Stomach smooth muscle (tissue), 2 donors: ENCODE results near the gene ZNF384.

Experiments
- H3K27ac ChIP-seq: one replicate; pipeline ENCODE4 v1.7.0; 2013; ENCODE audit warnings: mild to moderate bottlenecking, low read length, inconsistent platforms
- H3K27me3 ChIP-seq, 2 donors: one replicate each; pipeline ENCODE4 v1.7.0; 2013; ENCODE audit warnings: low read length in 2 of 2; ENCODE audit not compliant: insufficient read depth in 2 of 2, control insufficient read depth in 1 of 2
- H3K36me3 ChIP-seq, 2 donors: one replicate each; pipeline ENCODE4 v1.7.0; 2013; ENCODE audit warnings: low read length in 2 of 2; ENCODE audit not compliant: control insufficient read depth in 2 of 2, insufficient read depth in 2 of 2
- H3K4me1 ChIP-seq: one replicate; pipeline ENCODE4 v1.7.0; 2013; ENCODE audit warnings: low read length; ENCODE audit not compliant: control insufficient read depth, insufficient read depth
- H3K4me3 ChIP-seq, 2 donors: one replicate each; pipeline ENCODE4 v1.7.0; 2013; ENCODE audit warnings: low read length in 2 of 2
- H3K9ac ChIP-seq, 2 donors: one replicate each; pipeline ENCODE4 v1.7.0; 2013; ENCODE audit warnings: low read length in 2 of 2, mild to moderate bottlenecking in 1 of 2
- H3K9me3 ChIP-seq, 2 donors: one replicate each; pipeline ENCODE4 v1.7.0; 2013; ENCODE audit warnings: low read length in 2 of 2; ENCODE audit not compliant: control insufficient read depth in 2 of 2
- donor health status: healthy.
- donor health status: Pancreatic carcinoma.

Gene ZNF384

DNA sequence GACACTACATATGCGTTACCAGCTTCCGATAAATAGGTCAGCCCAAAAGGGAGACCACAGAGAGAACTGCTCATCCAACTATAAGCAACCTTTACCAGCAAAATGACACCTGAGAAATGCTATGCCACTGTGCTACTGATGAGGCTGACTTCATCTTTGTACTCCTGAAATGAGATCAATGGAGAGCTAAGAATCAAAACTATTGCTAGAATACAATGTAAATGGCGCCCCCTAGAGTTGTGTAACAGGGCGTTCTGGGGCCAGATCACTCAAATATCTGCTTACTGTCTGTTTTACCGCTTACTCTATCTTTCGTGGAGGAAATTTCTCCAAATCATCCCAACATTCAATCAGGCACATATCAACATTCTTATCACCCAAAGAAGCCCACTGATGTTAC, 4.6 kb downstream of the ZNF384 start:
- Histone ChIP-seq H3K27ac (no peak overlapping the region), H3K4me1 (peaks cover 21% of the 10 kb centered on the region), H3K4me3 (no peak overlapping the region), H3K9me3 (no peaks in the 10 kb centered on the region), H3K9ac (no peak overlapping the region), H3K36me3 (peaks cover 4 to 5% of the 10 kb centered on the region in 2 donors), H3K27me3 (no peaks in the 10 kb centered on the region)

DNA sequence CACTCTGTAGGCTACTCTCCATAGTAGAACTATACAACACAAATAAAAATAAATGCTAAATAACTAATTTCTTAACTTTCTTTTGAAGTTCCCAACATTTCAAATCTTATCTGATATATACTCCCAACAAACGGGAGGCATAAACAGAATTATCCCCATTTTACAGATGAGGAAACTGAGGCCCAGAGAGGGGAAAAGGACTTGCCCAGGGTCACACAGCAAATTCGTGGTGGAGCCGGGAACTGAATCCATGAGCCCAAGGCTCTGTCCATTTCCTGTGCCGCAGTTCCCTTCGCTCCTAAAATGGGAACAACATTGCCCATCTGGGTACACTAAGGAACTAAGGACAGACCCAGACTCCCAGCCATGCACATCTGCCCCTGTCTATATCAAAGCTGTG, 12.2 kb downstream of the ZNF384 start:
- H3K9me3 ChIP-seq, result no peaks in the 10 kb centered on the region
- peaks cover 59 to 60% of the 10 kb centered on the region in 2 donors for H3K36me3 ChIP-seq
- no peak overlapping the region for H3K9ac ChIP-seq
- H3K4me1 ChIP-seq, result no peaks in the 10 kb centered on the region
- H3K27me3 ChIP-seq, result no peaks in the 10 kb centered on the region
- H3K27ac ChIP-seq, result no peak overlapping the region
- no peak overlapping the region for H3K4me3 ChIP-seq

DNA sequence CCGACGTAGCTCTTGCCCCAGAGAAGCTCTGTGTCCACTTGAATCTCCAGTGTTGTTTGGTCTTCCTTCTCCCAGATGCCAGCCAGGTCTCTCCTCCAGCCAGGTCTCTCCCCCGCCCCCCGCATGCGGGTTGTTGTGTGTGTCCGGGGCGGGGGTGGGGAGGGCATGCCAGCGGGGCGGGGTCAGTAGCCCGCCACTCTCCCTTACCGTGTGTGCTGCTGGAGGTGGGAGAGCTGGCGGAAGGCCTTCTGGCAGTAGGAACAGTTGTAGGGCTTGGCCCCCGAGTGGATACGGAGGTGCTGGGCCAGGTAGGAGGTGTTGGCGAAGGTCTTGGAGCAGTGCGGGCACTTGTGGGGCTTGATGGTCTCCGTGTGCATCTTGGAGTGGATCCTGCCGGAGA, 17.0 kb downstream of the ZNF384 start:
- Histone ChIP-seq H3K4me1 (no peaks in the 10 kb centered on the region), H3K27ac (no peak overlapping the region), H3K4me3 (no peak overlapping the region), H3K27me3 (no peaks in the 10 kb centered on the region), H3K36me3 (peaks cover 69 to 71% of the 10 kb centered on the region in 2 donors), H3K9me3 (no peaks in the 10 kb centered on the region), H3K9ac (no peak overlapping the region)

DNA sequence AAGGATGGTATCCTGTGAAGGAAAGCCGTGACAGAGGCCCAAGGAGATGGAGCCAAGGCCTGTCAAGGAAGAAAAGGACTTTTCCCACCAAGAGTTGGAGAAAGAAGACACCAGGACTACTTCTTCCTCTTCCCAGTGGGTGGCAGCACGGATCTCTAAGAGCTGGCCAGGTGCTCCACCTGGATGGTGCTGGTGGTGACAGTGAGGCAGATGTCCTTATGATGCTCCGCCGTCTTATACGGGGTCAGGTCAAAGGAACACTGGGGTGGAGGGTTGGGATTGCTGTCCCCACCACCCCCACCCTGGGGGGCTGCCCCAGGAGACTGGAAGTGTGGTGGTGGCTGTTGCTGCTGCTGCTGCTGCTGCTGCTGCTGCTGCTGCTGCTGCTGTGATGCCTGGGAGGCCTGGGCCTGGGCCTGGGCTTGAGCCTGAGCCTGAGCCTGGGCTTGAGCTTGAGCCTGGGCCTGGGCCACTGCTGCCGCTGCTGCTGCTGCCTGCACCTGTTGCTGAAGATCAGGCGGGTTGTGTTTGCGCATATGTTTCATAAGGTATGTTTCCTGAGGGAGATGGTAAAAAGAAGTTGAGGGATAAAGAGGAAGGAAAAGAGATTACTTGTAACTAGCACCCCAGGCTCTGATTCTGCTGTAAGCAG, 21.5 kb downstream of the ZNF384 start:
- Histone ChIP-seq H3K4me3 (no peak overlapping the region), H3K27me3 (no peaks in the 10 kb centered on the region), H3K9ac (no peak overlapping the region), H3K4me1 (no peaks in the 10 kb centered on the region), H3K36me3 (peaks cover 48 to 52% of the 10 kb centered on the region in 2 donors), H3K27ac (no peak overlapping the region), H3K9me3 (no peaks in the 10 kb centered on the region)

DNA sequence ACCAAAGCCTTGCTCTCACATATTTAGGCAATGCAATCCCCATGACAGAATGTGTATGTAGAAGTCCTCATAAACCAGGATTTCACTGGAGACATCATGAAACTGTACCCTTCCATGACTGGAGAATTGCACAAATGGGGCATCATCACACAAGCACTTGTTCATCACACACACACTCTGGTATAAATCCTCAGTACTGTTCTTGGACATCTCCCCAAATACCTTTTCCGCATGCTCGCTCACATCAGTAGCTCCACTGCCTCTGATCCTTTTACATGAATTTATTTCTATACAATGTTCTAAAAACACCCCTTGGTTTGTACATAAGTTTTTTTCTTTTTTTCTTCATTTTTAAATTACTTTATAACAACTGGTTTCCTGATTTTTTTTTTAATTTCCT, 23.0 kb downstream of the ZNF384 start:
- Histone ChIP-seq H3K4me3 (no peak overlapping the region), H3K27ac (no peak overlapping the region), H3K9ac (no peak overlapping the region), H3K27me3 (no peaks in the 10 kb centered on the region), H3K36me3 (peaks cover 34 to 40% of the 10 kb centered on the region in 2 donors), H3K9me3 (no peaks in the 10 kb centered on the region), H3K4me1 (peaks cover 4% of the 10 kb centered on the region)

DNA sequence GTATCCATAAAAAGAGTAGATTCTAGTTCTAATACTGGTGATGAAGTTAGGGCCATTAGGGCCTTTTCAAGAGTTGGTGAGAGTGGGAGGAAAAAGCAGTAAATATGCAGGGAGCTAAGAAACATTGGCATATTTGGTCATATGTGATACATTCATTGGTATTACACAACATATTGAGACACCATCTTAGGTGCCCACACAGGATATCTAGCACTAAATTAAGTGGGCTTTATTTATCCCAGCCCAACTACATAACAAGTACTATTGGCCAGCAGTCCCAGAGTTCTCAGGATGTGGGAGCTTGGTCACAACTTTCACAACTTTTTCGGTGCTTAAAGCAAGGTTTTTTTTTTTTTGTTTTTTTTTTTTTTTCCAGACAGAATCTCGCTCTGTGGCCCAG, 24.3 kb downstream of the ZNF384 start:
- Histone ChIP-seq H3K4me3 (no peak overlapping the region), H3K9me3 (no peaks in the 10 kb centered on the region), H3K27ac (no peak overlapping the region), H3K36me3 (peaks cover 21 to 28% of the 10 kb centered on the region in 2 donors), H3K9ac (no peak overlapping the region), H3K27me3 (no peaks in the 10 kb centered on the region), H3K4me1 (peaks cover 4% of the 10 kb centered on the region)

DNA sequence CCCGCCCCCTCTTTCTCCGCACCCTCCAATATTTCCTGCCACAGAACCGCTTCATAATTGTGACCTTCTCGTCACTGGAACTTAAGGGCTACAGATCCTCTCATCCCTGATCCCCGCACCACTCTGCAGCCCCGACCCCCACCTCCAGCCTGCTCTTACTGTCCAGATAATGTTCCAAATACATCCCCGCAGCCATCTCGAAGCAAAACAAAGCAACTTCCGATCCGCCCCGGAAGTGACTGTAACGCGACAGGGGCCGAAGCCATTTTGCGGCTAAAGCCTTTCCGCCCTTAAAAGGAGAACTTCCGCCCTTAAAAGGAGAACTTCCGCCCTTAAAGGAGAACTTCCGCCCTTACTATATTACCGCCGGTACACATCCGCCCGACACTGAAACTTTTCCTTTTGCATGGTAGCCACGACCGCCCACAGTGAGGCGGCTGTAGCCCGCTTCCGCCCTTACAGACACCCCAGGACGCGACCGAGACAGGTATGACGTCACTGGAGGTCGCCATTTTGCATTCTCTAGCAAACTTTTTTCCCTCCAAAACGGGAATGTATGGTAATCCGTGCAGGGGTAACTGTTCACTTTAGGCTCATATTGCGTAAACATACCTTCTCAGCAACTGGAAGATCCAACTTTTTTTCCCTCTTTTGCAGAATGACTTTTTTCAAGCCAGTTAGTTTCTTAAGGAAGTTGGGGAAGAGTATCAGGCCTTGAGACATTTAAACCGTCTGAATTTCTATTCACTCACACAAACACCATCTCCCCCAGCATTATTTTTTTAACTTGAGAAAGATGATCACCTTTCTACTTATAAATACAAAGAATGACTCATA, 26.1 kb downstream of the ZNF384 start, which contains the start of gene ING4:
Gene ING4 (minus strand): TSS at position 214 of the 837 bp plus-strand sequence. CDS start 18 bp downstream, at position 196.
- Histone ChIP-seq H3K4me3 (peak within 1 kb of the TSS; percentile 82 to 93), H3K4me1 (peaks cover 4% of the 10 kb centered on the region), H3K9ac (peak within 1 kb of the TSS; percentile 72 to 80), H3K9me3 (no peaks in the 10 kb centered on the region), H3K27ac (peak within 1 kb of the TSS; percentile 74), H3K27me3 (no peaks in the 10 kb centered on the region), H3K36me3 (peaks cover 15% of the 10 kb centered on the region in 2 donors)

DNA sequence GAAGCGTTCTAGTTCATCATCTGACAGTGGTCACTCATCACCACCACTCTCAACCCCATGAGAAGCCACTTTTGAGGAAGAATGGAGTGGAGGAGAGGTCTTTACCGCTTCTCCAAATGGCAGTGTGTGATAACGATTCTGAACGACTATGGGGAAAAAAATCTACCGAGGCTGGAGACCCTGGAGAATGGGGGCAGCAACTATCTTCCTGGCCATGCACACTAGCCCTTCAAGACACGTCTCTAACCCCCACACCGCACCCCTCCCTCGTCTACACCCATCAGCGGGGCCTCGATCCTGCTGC, 26.6 kb downstream of the ZNF384 start:
- no peaks in the 10 kb centered on the region for H3K27me3 ChIP-seq
- H3K27ac ChIP-seq, result peak overlapping the region; percentile 74
- peaks cover 11 to 12% of the 10 kb centered on the region in 2 donors for H3K36me3 ChIP-seq
- no peaks in the 10 kb centered on the region for H3K9me3 ChIP-seq
- H3K9ac ChIP-seq, result peak overlapping the region; percentile 72 to 80
- peaks cover 4% of the 10 kb centered on the region for H3K4me1 ChIP-seq
- peak overlapping the region; percentile 82 to 93 for H3K4me3 ChIP-seq

DNA sequence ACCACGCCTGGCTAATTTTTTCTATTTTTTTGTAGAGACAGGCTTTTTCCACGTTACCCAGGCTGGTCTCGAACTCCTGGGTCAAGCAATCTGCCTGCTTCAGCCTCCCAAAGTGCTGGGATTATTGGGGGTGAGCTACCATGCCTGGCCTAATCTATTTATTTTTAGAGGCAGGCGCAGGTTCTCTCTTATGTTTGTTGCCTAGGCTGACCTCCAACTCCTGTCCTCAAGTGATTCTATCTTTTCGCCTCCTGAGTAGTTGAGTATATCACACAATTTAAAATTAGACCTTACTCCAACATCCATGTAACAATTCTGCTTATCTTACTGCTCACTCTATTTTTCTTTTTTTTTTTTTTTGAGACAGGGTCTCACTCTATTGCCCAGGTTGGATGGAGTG, 35.2 kb downstream of the ZNF384 start:
- H3K27ac ChIP-seq, result no peak overlapping the region
- H3K4me1 ChIP-seq, result no peaks in the 10 kb centered on the region
- H3K4me3 ChIP-seq, result no peak overlapping the region
- peaks cover 46 to 53% of the 10 kb centered on the region in 2 donors for H3K36me3 ChIP-seq
- H3K27me3 ChIP-seq, result no peaks in the 10 kb centered on the region
- no peak overlapping the region for H3K9ac ChIP-seq
- no peaks in the 10 kb centered on the region for H3K9me3 ChIP-seq

DNA sequence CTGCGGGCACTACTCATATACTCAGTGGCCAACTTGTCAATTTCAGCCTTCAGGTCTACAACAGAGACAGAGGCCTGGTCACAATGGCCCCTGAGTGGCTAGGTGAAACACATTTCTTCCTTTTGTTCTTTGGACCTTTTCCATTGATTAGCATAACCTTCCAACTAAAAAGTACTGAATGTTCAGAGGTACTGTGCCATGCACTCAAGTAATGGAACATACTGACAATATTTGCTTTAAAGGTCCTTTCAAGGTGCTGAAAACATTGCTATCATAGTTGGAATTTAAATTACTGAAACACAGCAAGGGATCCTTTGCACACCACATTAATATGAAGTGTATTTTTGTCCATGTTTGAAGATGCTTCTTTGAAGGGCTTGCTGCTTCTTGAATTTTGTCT, 35.8 kb downstream of the ZNF384 start:
- H3K4me3 ChIP-seq, result no peak overlapping the region
- peaks cover 46 to 51% of the 10 kb centered on the region in 2 donors for H3K36me3 ChIP-seq
- no peaks in the 10 kb centered on the region for H3K9me3 ChIP-seq
- no peak overlapping the region for H3K9ac ChIP-seq
- no peaks in the 10 kb centered on the region for H3K4me1 ChIP-seq
- H3K27ac ChIP-seq, result no peak overlapping the region
- no peaks in the 10 kb centered on the region for H3K27me3 ChIP-seq

DNA sequence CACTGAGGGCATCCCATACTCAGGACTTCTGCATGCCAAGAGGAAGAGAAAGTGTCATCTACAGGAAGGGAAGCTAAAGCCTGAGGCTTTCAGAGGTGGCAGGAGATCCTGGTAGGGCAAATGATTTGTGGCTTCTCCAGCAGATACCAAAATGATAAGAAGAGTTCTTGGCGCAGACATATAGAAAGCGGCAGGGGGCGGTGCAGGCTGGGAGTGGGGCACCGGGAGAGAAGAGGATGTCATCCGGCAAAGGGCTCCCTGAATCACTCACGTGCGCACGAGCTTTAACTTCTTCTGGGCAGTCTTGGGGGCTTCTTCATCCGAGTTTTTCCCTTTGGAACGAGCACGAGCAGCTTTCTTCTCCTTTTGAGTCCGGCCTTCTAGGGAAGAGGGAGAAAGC, 36.8 kb downstream of the ZNF384 start:
- no peaks in the 10 kb centered on the region for H3K27me3 ChIP-seq
- no peak overlapping the region for H3K9ac ChIP-seq
- H3K4me3 ChIP-seq, result no peak overlapping the region
- H3K36me3 ChIP-seq, result peaks cover 46 to 49% of the 10 kb centered on the region in 2 donors
- H3K9me3 ChIP-seq, result no peaks in the 10 kb centered on the region
- H3K4me1 ChIP-seq, result no peaks in the 10 kb centered on the region
- no peak overlapping the region for H3K27ac ChIP-seq
